PC-3 (cell line): ENCODE measurements around the gene ZNF20. TPM values are rescaled to one million over a fixed set of nuclear protein-coding genes. Genes with fewer than 3 reads are reported as not detected.

Experiments
- ATAC-seq: fragments of 200-7000 bp; cut with Tn5 transposase; 2 replicates; pipeline ENCODE4 v1.9.1; 2020; ENCODE audit warnings: mild to moderate bottlenecking, moderate library complexity
- Bru-seq: library from RNA; stranded (reverse); fragments of 400-500 nt; gene quantifications from one replicate; lab custom pipeline; 2021; lab: Mats Ljungman, UMichigan
- BruChase-seq, 2 experiments: library from RNA; stranded (reverse); fragments of 400-500 nt; gene quantifications; one replicate each; lab custom pipeline; 2021; lab: Mats Ljungman, UMichigan
- BruUV-seq: library from RNA; stranded (reverse); fragments of 400-500 nt; replicated peaks from 2 replicates; lab custom pipeline; 2021; lab: Mats Ljungman, UMichigan
- CTCF ChIA-PET: fragments of 300-600 bp; sonication (Branson Sonifier 250); formaldehyde crosslinking; loops from one replicate; lab custom pipeline; 2022; ENCODE audit warnings: antibody characterized with exemption; lab: Charles Lee
- POLR2A ChIA-PET: fragments of 300-600 bp; sonication (Branson Sonifier 250); formaldehyde crosslinking; loops from one replicate; lab custom pipeline; 2022; ENCODE audit warnings: antibody characterized with exemption; ENCODE audit not compliant: unreplicated experiment; lab: Charles Lee
- DNase-seq: peaks from one replicate; pipeline ENCODE4 v3.0.0-alpha.2; 2015
- H2AFZ ChIP-seq: fragments of 300-600 bp; sonication (generic); 2 replicates; pipeline ENCODE4 v1.6.0; 2016; ENCODE audit warnings: antibody characterized with exemption, low read length
- H3F3A ChIP-seq: fragments of 300-600 bp; sonication (generic); one replicate; pipeline ENCODE4 v1.6.0; 2017; ENCODE audit warnings: antibody characterized with exemption, low read length, control low read depth, mild to moderate bottlenecking; ENCODE audit not compliant: unreplicated experiment
- H3K27ac ChIP-seq: fragments of 300-600 bp; sonication (generic); 2 replicates; pipeline ENCODE4 v1.5.1; 2016; ENCODE audit warnings: mild to moderate bottlenecking, low read length
- H3K27me3 ChIP-seq: fragments of 300-600 bp; sonication (generic); 2 replicates; pipeline ENCODE4 v1.6.1; 2016; ENCODE audit warnings: low read length, mixed read lengths
- H3K36me3 ChIP-seq: fragments of 300-600 bp; sonication (generic); 2 replicates; pipeline ENCODE4 v1.6.1; 2016; ENCODE audit warnings: low read depth, mixed run types, low read length, mixed read lengths
- H3K4me1 ChIP-seq: fragments of 300-600 bp; sonication (generic); 2 replicates; pipeline ENCODE4 v1.5.1; 2016; ENCODE audit warnings: low read length; ENCODE audit not compliant: insufficient read depth
- H3K4me2 ChIP-seq: fragments of 300-600 bp; sonication (generic); 2 replicates; pipeline ENCODE4 v1.6.0; 2016; ENCODE audit warnings: low read length
- H3K4me3 ChIP-seq: fragments of 300-600 bp; sonication (generic); 2 replicates; pipeline ENCODE4 v1.5.1; 2016; ENCODE audit warnings: mild to moderate bottlenecking, low read length, mixed read lengths
- H3K79me2 ChIP-seq: fragments of 300-600 bp; sonication (generic); 2 replicates; pipeline ENCODE4 v1.6.1; 2017; ENCODE audit warnings: low read length, mixed read lengths
- H3K9ac ChIP-seq: fragments of 300-600 bp; sonication (generic); 2 replicates; pipeline ENCODE4 v1.6.0; 2016; ENCODE audit warnings: mild to moderate bottlenecking, low read length
- H3K9me2 ChIP-seq: fragments of 300-600 bp; sonication (generic); replicated peaks from 2 replicates; pipeline ENCODE4 v1.6.1; 2016; ENCODE audit warnings: mixed run types, low read length, mixed read lengths
- H3K9me3 ChIP-seq: fragments of 300-600 bp; sonication (generic); 2 replicates; pipeline ENCODE4 v1.6.1; 2016; ENCODE audit warnings: low read length, mixed read lengths
- H4K20me1 ChIP-seq: fragments of 300-600 bp; sonication (generic); 2 replicates; pipeline ENCODE4 v1.6.1; 2016; ENCODE audit warnings: low read length, mixed read lengths
- EZH2 ChIP-seq: fragments of 300-600 bp; sonication (generic); IDR thresholded peaks from one replicate; pipeline ENCODE4 v1.6.1; 2017; ENCODE audit warnings: antibody characterized with exemption, mild to moderate bottlenecking, low read length; ENCODE audit not compliant: unreplicated experiment
- EZH2phosphoT487 ChIP-seq: fragments of 300-600 bp; sonication (generic); IDR thresholded peaks from 2 replicates; pipeline ENCODE4 v1.6.1; 2018; ENCODE audit warnings: mild to moderate bottlenecking, antibody characterized with exemption, low read length, borderline replicate concordance
- intact Hi-C: fragments of 100-400 bp; cut with micrococcal nuclease; formaldehyde crosslinking; loops from 2 replicates; pipeline ENCODE4 v1.9.0; 2023
- long read RNA-seq: library from polyadenylated mRNA; unstranded; transcript quantifications from one replicate; pipeline ENCODE4 v2.0.0, GENCODE V29; 2021; ENCODE audit not compliant: unreplicated experiment
- total RNA-seq: library from RNA; depleted of rRNA; stranded (reverse); fragments of >200 nt; gene quantifications from 2 replicates; pipeline ENCODE4 v1.2.3, GENCODE V29; 2014; rRNA removed
- TF ChIP-seq, protein P1 (sequence below): fragments of 300-600 bp; sonication (generic); conservative IDR thresholded peaks from 2 replicates; pipeline ENCODE4 v1.5.1; 2017; ENCODE audit warnings: antibody characterized with exemption, low read depth, mild to moderate bottlenecking, low read length

Gene ZNF20
- 3.9 and 5.6 TPM in 2 replicates for total RNA-seq
- Bru-seq, nascent RNA, result percentile 35 among the genes with signal in this experiment
- percentile 36 among the genes with signal in this experiment for BruChase-seq, experiment 1, labeled RNA remaining after a 6-hour chase
- BruChase-seq, experiment 2, labeled RNA remaining after a 2-hour chase, result percentile 31 among the genes with signal in this experiment
- long read RNA-seq, transcript ZNF20-201 (4 exons, 3,061 nt), result major isoform, 6 of 9 reads
- long read RNA-seq, partial matches to known transcripts, result 0 of 9 reads
- long read RNA-seq, other reads (novel, unspliced or antisense), result 1 of 9 reads

DNA sequence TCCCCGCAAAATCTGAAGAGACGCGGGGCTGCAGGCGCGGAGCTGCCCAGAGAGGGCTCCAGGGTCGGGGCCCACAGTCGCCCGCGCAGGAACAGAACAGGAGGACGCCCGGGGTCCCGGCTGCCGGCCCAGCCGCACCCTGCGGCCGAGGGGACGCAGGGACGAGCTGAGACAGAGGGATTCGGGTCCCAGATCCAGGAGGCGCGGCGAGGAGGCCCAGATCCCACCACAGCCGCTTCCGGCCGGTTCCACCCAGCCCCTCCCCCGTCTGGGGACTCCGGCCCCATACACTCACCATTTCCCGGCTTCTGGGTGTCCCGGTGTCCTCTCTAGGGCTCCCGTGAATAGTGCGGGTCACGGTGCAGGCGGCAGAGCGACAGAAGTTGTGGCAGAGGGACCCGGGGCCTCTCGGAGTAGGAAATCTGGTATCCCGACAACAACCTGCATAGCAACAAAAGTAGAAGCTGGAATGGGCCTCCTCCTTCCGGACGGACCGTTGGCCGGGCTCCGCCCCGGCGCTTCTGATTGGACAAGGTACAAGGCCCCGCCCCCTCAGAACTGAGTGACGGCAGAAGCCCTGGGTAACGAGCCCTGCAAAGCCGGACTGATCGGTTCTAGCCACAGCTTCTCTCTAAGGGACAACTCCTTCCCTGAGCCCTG, at the start of gene ZNF20:
Gene ZNF20, minus strand, starts transcription at position 466 of the 660 bp plus-strand sequence. Its CDS starts 168 bp downstream, at position 298.
- Histone ChIP-seq H3F3A (no peaks in the 10 kb centered on the region), H3K4me3 (peak within 1 kb of the TSS; percentile 95), H3K9ac (peak within 1 kb of the TSS; percentile 73), H2AFZ (peak within 1 kb of the TSS; percentile 98), H3K27me3 (no peaks in the 10 kb centered on the region), H3K27ac (peak within 1 kb of the TSS; percentile 45), H3K9me3 (peaks cover 8% of the 10 kb centered on the region; the same call in 1 of the 2 replicates), H3K36me3 (peaks cover 46% of the 10 kb centered on the region), H3K4me2 (peak within 1 kb of the TSS; percentile 94), H3K79me2 (peaks cover 29% of the 10 kb centered on the region), H3K9me2 (no peaks in the 10 kb centered on the region), H3K4me1 (peaks cover 14% of the 10 kb centered on the region), H4K20me1 (no peaks in the 10 kb centered on the region)
- ATAC-seq (peak; percentile 94), DNase-seq (peak; percentile 98)
- ChIA-PET POLR2A (interaction anchor here (0.5 to 1.0 kb wide), 10 partner anchors 17 to 1697 kb away, joined by 3 to 7 read pairs (median 3); partner anchors contain the start of genes ZNF625 and ZNF700), CTCF (interaction anchor here (0.8 to 2.1 kb wide), 6 partner anchors 14 to 342 kb away, joined by 3 to 39 read pairs (median 6); partner anchors contain the start of genes ZNF491 and ZNF700)
- intact Hi-C loops, result no loop called here
- no peak for TF ChIP-seq EZH2
- TF ChIP-seq, protein P1, sequence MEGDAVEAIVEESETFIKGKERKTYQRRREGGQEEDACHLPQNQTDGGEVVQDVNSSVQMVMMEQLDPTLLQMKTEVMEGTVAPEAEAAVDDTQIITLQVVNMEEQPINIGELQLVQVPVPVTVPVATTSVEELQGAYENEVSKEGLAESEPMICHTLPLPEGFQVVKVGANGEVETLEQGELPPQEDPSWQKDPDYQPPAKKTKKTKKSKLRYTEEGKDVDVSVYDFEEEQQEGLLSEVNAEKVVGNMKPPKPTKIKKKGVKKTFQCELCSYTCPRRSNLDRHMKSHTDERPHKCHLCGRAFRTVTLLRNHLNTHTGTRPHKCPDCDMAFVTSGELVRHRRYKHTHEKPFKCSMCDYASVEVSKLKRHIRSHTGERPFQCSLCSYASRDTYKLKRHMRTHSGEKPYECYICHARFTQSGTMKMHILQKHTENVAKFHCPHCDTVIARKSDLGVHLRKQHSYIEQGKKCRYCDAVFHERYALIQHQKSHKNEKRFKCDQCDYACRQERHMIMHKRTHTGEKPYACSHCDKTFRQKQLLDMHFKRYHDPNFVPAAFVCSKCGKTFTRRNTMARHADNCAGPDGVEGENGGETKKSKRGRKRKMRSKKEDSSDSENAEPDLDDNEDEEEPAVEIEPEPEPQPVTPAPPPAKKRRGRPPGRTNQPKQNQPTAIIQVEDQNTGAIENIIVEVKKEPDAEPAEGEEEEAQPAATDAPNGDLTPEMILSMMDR, result no peak
- no peak for TF ChIP-seq EZH2phosphoT487
- BruUV-seq, result TSS peak; percentile 32

DNA sequence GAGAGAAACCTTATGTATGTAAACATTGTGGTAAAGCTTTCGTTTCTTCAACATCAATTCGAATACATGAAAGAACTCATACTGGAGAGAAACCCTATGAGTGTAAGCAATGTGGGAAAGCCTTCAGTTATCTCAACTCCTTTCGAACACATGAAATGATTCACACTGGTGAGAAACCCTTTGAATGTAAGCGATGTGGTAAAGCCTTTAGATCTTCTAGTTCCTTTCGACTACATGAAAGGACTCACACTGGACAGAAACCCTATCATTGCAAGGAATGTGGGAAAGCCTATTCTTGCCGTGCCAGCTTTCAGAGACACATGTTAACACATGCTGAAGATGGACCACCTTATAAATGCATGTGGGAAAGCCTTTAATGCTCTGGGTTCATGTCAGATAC, 47.5 kb upstream of the ZNF20 start:
- H3K9me3 ChIP-seq, result peaks cover 74% of the 10 kb centered on the region
- CTCF ChIA-PET, result no interaction called here
- H3K36me3 ChIP-seq, result peaks cover 92% of the 10 kb centered on the region

More for the DNA sequence above, 47.5 kb upstream of the ZNF20 start:
- POLR2A ChIA-PET, result no interaction called here
- no peak for ATAC-seq
- Histone ChIP-seq H4K20me1 (no peaks in the 10 kb centered on the region), H3K9me2 (no peaks in the 10 kb centered on the region), H3K4me3 (no peak overlapping the region; the same call in 1 of the 2 replicates), H3K27ac (no peak overlapping the region), H2AFZ (no peak overlapping the region), H3K4me2 (no peak overlapping the region), H3F3A (no peaks in the 10 kb centered on the region), H3K27me3 (no peaks in the 10 kb centered on the region), H3K9ac (no peak overlapping the region), H3K79me2 (no peaks in the 10 kb centered on the region), H3K4me1 (no peaks in the 10 kb centered on the region)
- peak; percentile 7 for DNase-seq
- no TSS peak for BruUV-seq
- TF ChIP-seq, protein P1, result no peak
- intact Hi-C loops, result no loop called here
